ENCODE measurements around the gene PPP2R3B. TPM values are rescaled to one million over a fixed set of nuclear protein-coding genes. Genes with fewer than 3 reads are reported as not detected.
"Not testable (repeated sequence)": the region's sequence is repeated elsewhere in the genome, so short reads cannot be mapped to it uniquely, and the experiment has no call there.

Gene PPP2R3B
- total RNA-seq: 27.1 to 30.5 TPM (median 30.0 TPM) in 3 replicates
- long read RNA-seq, transcript PPP2R3B-202 (13 exons, 2,151 nt): major isoform, 24 of 51 reads
- long read RNA-seq, partial matches to known transcripts: 1 of 51 reads
- long read RNA-seq, other reads (novel, unspliced or antisense): 26 of 51 reads

DNA sequence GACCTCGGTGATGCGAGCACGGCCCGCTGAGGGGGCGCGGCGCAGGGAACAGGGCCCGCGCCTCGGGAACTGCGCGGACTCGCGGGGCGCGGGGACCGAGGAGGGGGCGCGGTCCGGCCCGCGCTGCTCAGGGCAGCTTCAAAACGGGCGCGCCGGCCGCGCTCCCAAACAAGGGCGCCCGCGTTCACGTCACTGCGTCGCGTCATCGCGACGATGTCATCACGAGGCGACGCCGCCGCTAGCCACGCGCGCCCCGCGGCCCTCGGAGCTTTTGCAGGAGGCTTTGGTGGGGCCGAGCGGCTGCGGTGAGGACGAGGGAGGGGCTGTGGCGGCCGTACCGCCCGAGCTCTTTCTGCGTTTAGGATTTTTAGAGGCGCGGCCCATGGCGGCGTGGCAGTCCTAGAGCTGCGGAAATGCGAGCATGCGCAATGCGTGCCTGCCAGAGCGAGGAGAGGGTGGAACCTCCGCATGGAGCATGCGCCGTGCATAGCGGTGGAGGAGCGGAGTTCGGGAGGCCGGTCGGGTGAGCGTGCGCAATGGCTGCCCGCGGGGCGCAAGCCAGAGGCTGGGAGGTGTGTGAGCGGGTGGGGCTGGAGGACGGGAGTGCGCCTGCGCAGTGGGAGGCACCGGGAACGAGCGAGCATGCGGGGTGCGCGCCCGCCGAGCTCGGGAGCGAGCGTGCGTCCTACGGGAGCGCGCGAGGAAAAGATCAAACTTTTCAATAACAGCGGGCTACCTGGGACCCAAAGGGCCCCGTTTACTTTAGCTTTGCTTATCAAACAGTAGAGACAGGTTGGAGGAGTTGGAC, at the start of gene PPP2R3B:
Gene PPP2R3B (minus strand): TSS at position 140 of the 808 bp plus-strand sequence. CDS start 216 bp downstream, outside the sequence.
- Mint-ChIP-seq H3K4me3 (ENCODE audit: unreplicated experiment) (peak within 1 kb of the TSS; percentile 80), H3K27ac (ENCODE audit: unreplicated experiment) (peak within 1 kb of the TSS; percentile 97), H3K4me1 (ENCODE audit: low read depth) (peaks cover 13% of the 10 kb centered on the region), H3K9me3 (ENCODE audit: low read depth) (no peaks in the 10 kb centered on the region), H3K27me3 (ENCODE audit: low read depth) (no peaks in the 10 kb centered on the region), H3K36me3 (ENCODE audit: low read depth) (no peaks in the 10 kb centered on the region)
- peak; percentile 100 for DNase-seq (ENCODE audit: low spot score)
- TF ChIP-seq, protein P1, sequence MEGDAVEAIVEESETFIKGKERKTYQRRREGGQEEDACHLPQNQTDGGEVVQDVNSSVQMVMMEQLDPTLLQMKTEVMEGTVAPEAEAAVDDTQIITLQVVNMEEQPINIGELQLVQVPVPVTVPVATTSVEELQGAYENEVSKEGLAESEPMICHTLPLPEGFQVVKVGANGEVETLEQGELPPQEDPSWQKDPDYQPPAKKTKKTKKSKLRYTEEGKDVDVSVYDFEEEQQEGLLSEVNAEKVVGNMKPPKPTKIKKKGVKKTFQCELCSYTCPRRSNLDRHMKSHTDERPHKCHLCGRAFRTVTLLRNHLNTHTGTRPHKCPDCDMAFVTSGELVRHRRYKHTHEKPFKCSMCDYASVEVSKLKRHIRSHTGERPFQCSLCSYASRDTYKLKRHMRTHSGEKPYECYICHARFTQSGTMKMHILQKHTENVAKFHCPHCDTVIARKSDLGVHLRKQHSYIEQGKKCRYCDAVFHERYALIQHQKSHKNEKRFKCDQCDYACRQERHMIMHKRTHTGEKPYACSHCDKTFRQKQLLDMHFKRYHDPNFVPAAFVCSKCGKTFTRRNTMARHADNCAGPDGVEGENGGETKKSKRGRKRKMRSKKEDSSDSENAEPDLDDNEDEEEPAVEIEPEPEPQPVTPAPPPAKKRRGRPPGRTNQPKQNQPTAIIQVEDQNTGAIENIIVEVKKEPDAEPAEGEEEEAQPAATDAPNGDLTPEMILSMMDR (IDR thresholded peaks at IDR 0.05): no peak

DNA sequence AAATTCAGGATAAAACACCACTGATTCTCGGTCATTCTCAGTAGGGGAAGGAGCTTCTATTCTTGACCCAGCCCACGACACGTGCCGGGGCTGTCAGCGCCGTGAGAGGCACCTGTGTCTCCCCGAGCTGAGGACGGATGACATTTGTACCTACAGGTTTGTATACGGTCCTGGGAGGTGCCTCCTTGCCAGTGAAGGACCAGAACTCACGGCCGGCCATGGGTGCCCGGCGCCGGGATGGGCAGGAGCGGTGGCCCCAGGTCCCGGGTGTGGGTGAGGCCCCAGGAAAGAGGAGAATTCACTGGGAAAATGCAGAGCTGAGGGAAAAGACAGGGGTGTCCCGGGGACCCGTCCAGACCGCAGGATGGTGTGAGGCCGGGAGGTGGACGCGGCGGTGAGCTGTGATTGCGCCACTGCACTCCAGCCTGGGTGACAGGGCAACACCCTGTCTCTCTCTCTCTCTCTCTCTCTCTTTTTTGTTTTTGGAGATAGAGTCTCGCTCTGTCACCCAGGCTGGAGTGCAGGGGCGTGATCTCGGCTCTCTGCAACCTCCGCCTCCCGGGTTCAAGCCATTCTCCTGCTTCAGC, 48.9 kb upstream of the PPP2R3B start:
- DNase-seq (ENCODE audit: low spot score): peak; percentile 49
- Mint-ChIP-seq H3K4me1 (ENCODE audit: low read depth) (no peaks in the 10 kb centered on the region), H3K27ac (ENCODE audit: unreplicated experiment) (no peak overlapping the region), H3K36me3 (ENCODE audit: low read depth) (no peaks in the 10 kb centered on the region), H3K9me3 (ENCODE audit: low read depth) (no peaks in the 10 kb centered on the region), H3K4me3 (ENCODE audit: unreplicated experiment) (no peak overlapping the region), H3K27me3 (ENCODE audit: low read depth) (peaks cover 16% of the 10 kb centered on the region)
- TF ChIP-seq, protein P1 (IDR thresholded peaks at IDR 0.05): no peak

- DNase-seq (ENCODE audit: low spot score): peak; percentile 66
- Mint-ChIP-seq H3K9me3 (ENCODE audit: low read depth) (no peaks in the 10 kb centered on the region), H3K27me3 (ENCODE audit: low read depth) (peaks cover 20% of the 10 kb centered on the region), H3K4me3 (ENCODE audit: unreplicated experiment) (no peak overlapping the region), H3K36me3 (ENCODE audit: low read depth) (no peaks in the 10 kb centered on the region), H3K4me1 (ENCODE audit: low read depth) (no peaks in the 10 kb centered on the region), H3K27ac (ENCODE audit: unreplicated experiment) (no peak overlapping the region)
- TF ChIP-seq, protein P1 (IDR thresholded peaks at IDR 0.05): no peak
Observed at GRCh38 chrX:434946-435345, 48.2 kb upstream of the PPP2R3B start.

- peaks cover 23% of the 10 kb centered on the region for H3K27me3 Mint-ChIP-seq (ENCODE audit: low read depth)
- no peak overlapping the region for H3K4me3 Mint-ChIP-seq (ENCODE audit: unreplicated experiment)
- H3K36me3 Mint-ChIP-seq (ENCODE audit: low read depth): no peaks in the 10 kb centered on the region
- H3K9me3 Mint-ChIP-seq (ENCODE audit: low read depth): no peaks in the 10 kb centered on the region
- TF ChIP-seq, protein P1 (IDR thresholded peaks at IDR 0.05): no peak
- no peaks in the 10 kb centered on the region for H3K4me1 Mint-ChIP-seq (ENCODE audit: low read depth)
- no peak overlapping the region for H3K27ac Mint-ChIP-seq (ENCODE audit: unreplicated experiment)
- peak; percentile 87 for DNase-seq (ENCODE audit: low spot score)
Observed at GRCh38 chrX:433771-434170, 47.1 kb upstream of the PPP2R3B start.

DNA sequence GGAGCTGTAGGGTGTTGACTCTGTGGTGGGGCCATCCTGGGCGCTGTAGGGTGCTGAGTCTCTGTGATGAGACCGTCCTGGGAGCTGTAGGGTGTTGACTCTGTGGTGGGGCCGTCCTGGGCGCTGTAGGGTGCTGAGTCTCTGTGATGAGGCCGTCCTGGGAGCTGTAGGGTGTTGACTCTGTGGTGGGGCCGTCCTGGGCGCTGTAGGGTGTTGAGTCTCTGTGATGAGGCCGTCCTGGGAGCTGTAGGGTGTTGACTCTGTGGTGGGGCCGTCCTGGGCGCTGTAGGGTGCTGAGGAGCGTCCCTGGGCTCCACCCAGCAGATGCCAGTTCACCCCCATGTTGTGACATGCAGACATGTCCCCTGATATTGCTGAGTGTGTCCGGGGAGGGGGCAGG, 46.0 kb upstream of the PPP2R3B start:
- not testable (repeated sequence) for H3K4me1 Mint-ChIP-seq (ENCODE audit: low read depth); H3K9me3 Mint-ChIP-seq (ENCODE audit: low read depth)
- DNase-seq (ENCODE audit: low spot score): peak; percentile 90

More for the DNA sequence above, 46.0 kb upstream of the PPP2R3B start:
- not testable (repeated sequence) for H3K4me3 Mint-ChIP-seq (ENCODE audit: unreplicated experiment); H3K36me3 Mint-ChIP-seq (ENCODE audit: low read depth); H3K27ac Mint-ChIP-seq (ENCODE audit: unreplicated experiment)
- peaks cover 26% of the 10 kb centered on the region for H3K27me3 Mint-ChIP-seq (ENCODE audit: low read depth)
